SK-N-SH (cell line): Measurements from ENCODE around the gene PLSCR3.

ENCODE experiments used
- EP300 ChIP-seq, 2 experiments: IDR thresholded peaks; 2 replicates each; pipeline versions ENCODE4 v1.4.0 to v1.6.1; 2012; ENCODE audit warnings: borderline replicate concordance in 1 of 2, low read depth in 1 of 2, low read length in 1 of 2
- EZH2phosphoT487 ChIP-seq: fragments of 200-600 bp; sonication (generic); IDR thresholded peaks from 2 replicates; pipeline ENCODE4 v1.6.1; 2017; ENCODE audit warnings: low read depth, mixed run types, mild to moderate bottlenecking, antibody characterized with exemption, moderate library complexity, borderline replicate concordance
- MXI1 ChIP-seq: IDR thresholded peaks from 2 replicates; pipeline ENCODE4 v1.6.1; 2012; ENCODE audit warnings: mild to moderate bottlenecking, low read depth, low read length, improper control_type of control experiment
- NRF1 ChIP-seq: IDR thresholded peaks from 2 replicates; pipeline ENCODE4 v1.6.1; 2012; ENCODE audit warnings: low read depth, mild to moderate bottlenecking, low read length
- PBX3 ChIP-seq: IDR thresholded peaks from 2 replicates; pipeline ENCODE4; 2012
- POLR2AphosphoS5 ChIP-seq: IDR thresholded peaks from 2 replicates; pipeline ENCODE4 v1.6.1; 2012; ENCODE audit warnings: low read depth, low read length
- RAD21 ChIP-seq: IDR thresholded peaks from 2 replicates; pipeline ENCODE4 v1.6.1; 2012; ENCODE audit warnings: mild to moderate bottlenecking, low read length
- RCOR1 ChIP-seq: fragments of 150-350 bp; IDR thresholded peaks from 2 replicates; pipeline ENCODE4 v1.6.1; 2017; ENCODE audit warnings: antibody characterized with exemption, low read length
- REST ChIP-seq: IDR thresholded peaks from 2 replicates; pipeline ENCODE4 v1.6.1; 2012; ENCODE audit warnings: mild to moderate bottlenecking, low read depth, low read length, moderate library complexity
- RFX5 ChIP-seq: IDR thresholded peaks from 2 replicates; pipeline ENCODE4 v1.6.1; 2012; ENCODE audit warnings: mild to moderate bottlenecking, improper control_type of control experiment, low read length
- TAF1 ChIP-seq: IDR thresholded peaks from 2 replicates; pipeline ENCODE4 v1.6.1; 2012; ENCODE audit warnings: low read depth, mild to moderate bottlenecking, low read length, moderate library complexity, borderline replicate concordance
- USF2 ChIP-seq: fragments of 150-350 bp; IDR thresholded peaks from 2 replicates; pipeline ENCODE4 v1.6.1; 2017; ENCODE audit warnings: antibody characterized with exemption, low read length, low read depth, borderline replicate concordance
- TF ChIP-seq, protein P1 (sequence below): fragments of 200-600 bp; sonication (generic); IDR thresholded peaks from 2 replicates; pipeline ENCODE4 v1.6.1; 2017; ENCODE audit warnings: antibody characterized with exemption, mild to moderate bottlenecking, moderate library complexity

- no peak for TF ChIP-seq USF2
- TF ChIP-seq, protein P1, sequence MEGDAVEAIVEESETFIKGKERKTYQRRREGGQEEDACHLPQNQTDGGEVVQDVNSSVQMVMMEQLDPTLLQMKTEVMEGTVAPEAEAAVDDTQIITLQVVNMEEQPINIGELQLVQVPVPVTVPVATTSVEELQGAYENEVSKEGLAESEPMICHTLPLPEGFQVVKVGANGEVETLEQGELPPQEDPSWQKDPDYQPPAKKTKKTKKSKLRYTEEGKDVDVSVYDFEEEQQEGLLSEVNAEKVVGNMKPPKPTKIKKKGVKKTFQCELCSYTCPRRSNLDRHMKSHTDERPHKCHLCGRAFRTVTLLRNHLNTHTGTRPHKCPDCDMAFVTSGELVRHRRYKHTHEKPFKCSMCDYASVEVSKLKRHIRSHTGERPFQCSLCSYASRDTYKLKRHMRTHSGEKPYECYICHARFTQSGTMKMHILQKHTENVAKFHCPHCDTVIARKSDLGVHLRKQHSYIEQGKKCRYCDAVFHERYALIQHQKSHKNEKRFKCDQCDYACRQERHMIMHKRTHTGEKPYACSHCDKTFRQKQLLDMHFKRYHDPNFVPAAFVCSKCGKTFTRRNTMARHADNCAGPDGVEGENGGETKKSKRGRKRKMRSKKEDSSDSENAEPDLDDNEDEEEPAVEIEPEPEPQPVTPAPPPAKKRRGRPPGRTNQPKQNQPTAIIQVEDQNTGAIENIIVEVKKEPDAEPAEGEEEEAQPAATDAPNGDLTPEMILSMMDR, result no peak
- TF ChIP-seq REST, result no peak
- TF ChIP-seq RAD21, result no peak
- TF ChIP-seq RCOR1, result no peak
- no peak for TF ChIP-seq POLR2AphosphoS5
- TF ChIP-seq EZH2phosphoT487, result no peak
- no peak for TF ChIP-seq MXI1
- no peak for TF ChIP-seq PBX3
- TF ChIP-seq TAF1, result no peak
- TF ChIP-seq NRF1, result no peak
- TF ChIP-seq EP300 (IDR thresholded peaks at IDR 0.05; ENCODE audit: borderline replicate concordance in 1 of 2, low read depth in 1 of 2, low read length in 1 of 2), result no peak
- no peak for TF ChIP-seq RFX5
Observed at GRCh38 chr17:7392696-7393612, 1.4 kb downstream of the PLSCR3 start.
